GM23338 (cell line): ENCODE data around the gene S100A12. TPM values are rescaled to one million over a fixed set of nuclear protein-coding genes. Genes with fewer than 3 reads are reported as not detected.

Experiments
- ATAC-seq: fragments of 200-7000 bp; cut with Tn5 transposase; 3 replicates; pipeline ENCODE4 v1.9.1; 2020
- DNase-seq: peaks from one replicate; pipeline ENCODE4 v3.0.0-alpha.2; 2015; ENCODE audit warnings: low spot score
- H2AFZ ChIP-seq: fragments of 200-600 bp; sonication (generic); 2 replicates; pipeline ENCODE4 v1.8.0; 2016; ENCODE audit warnings: antibody characterized with exemption, mild to moderate bottlenecking, moderate library complexity
- H3F3A ChIP-seq: fragments of 200-600 bp; sonication (generic); replicated peaks from 2 replicates; pipeline ENCODE4 v1.8.0; 2017; ENCODE audit warnings: antibody characterized with exemption, mixed run types, low read depth
- H3K27ac ChIP-seq: fragments of 200-600 bp; sonication (generic); 2 replicates; pipeline ENCODE4 v1.6.1; 2016; ENCODE audit warnings: low read depth
- H3K27me3 ChIP-seq: fragments of 200-600 bp; sonication (generic); 2 replicates; pipeline ENCODE4 v1.8.0; 2016; ENCODE audit warnings: mild to moderate bottlenecking, mixed run types, moderate library complexity; ENCODE audit not compliant: insufficient read depth
- H3K36me3 ChIP-seq: fragments of 200-600 bp; sonication (generic); 2 replicates; pipeline ENCODE4 v1.8.0; 2016; ENCODE audit warnings: mild to moderate bottlenecking; ENCODE audit not compliant: insufficient read depth
- H3K4me1 ChIP-seq: fragments of 200-600 bp; sonication (generic); 2 replicates; pipeline ENCODE4 v1.8.0; 2016; ENCODE audit warnings: mild to moderate bottlenecking, moderate library complexity; ENCODE audit not compliant: insufficient read depth
- H3K4me2 ChIP-seq: fragments of 200-600 bp; sonication (generic); 2 replicates; pipeline ENCODE4 v1.7.1; 2017; ENCODE audit warnings: mixed run types
- H3K4me3 ChIP-seq: fragments of 200-600 bp; sonication (generic); 2 replicates; pipeline ENCODE4 v1.6.1; 2016; ENCODE audit warnings: mixed run types
- H3K79me2 ChIP-seq: fragments of 200-600 bp; sonication (generic); replicated peaks from 2 replicates; pipeline ENCODE4 v1.8.0; 2017; ENCODE audit warnings: mild to moderate bottlenecking; ENCODE audit not compliant: insufficient read depth
- H3K9me2 ChIP-seq: fragments of 200-600 bp; sonication (generic); 2 replicates; pipeline ENCODE4 v1.8.0; 2017; ENCODE audit not compliant: insufficient read depth
- H4K20me1 ChIP-seq: fragments of 200-600 bp; sonication (generic); replicated peaks from 2 replicates; pipeline ENCODE4 v1.8.0; 2017; ENCODE audit warnings: mild to moderate bottlenecking; ENCODE audit not compliant: insufficient read depth
- H3K27ac Mint-ChIP-seq: 2 replicates; pipeline ENCODE4 v1.8.0; 2020; ENCODE audit warnings: inconsistent platforms, mild to moderate bottlenecking, moderate library complexity, mixed read lengths
- H3K27me3 Mint-ChIP-seq: 3 replicates; pipeline ENCODE4 v1.8.0; 2022; ENCODE audit warnings: low read depth, mild to moderate bottlenecking, moderate library complexity, mixed read lengths, inconsistent platforms; ENCODE audit not compliant: insufficient read depth, poor library complexity
- H3K36me3 Mint-ChIP-seq: 3 replicates; pipeline ENCODE4 v1.8.0; 2021; ENCODE audit warnings: low read depth, mild to moderate bottlenecking, inconsistent platforms, moderate library complexity, mixed read lengths
- H3K4me1 Mint-ChIP-seq: 3 replicates; pipeline ENCODE4 v1.8.0; 2020; ENCODE audit warnings: mild to moderate bottlenecking, inconsistent platforms, mixed read lengths
- H3K4me3 Mint-ChIP-seq: 3 replicates; pipeline ENCODE4 v1.8.0; 2021; ENCODE audit warnings: moderate library complexity, mild to moderate bottlenecking, inconsistent platforms, mixed read lengths
- H3K9me3 Mint-ChIP-seq: 3 replicates; pipeline ENCODE4 v1.8.0; 2020; ENCODE audit warnings: moderate library complexity, mild to moderate bottlenecking, inconsistent platforms, mixed read lengths
- CREB1 ChIP-seq: fragments of 250-450 bp; sonication (Bioruptor Pico); IDR thresholded peaks from 2 replicates; pipeline ENCODE4 v1.5.0; 2020; ENCODE audit warnings: low read depth, mild to moderate bottlenecking, moderate library complexity
- EZH2 ChIP-seq: fragments of 200-600 bp; sonication (generic); IDR thresholded peaks from one replicate; pipeline ENCODE4 v1.8.0; 2017; ENCODE audit warnings: antibody characterized with exemption, mild to moderate bottlenecking, low read depth; ENCODE audit not compliant: unreplicated experiment
- EZH2phosphoT487 ChIP-seq: fragments of 200-600 bp; sonication (generic); IDR thresholded peaks from one replicate; pipeline ENCODE4 v1.8.1; 2018; ENCODE audit warnings: antibody characterized with exemption; ENCODE audit not compliant: unreplicated experiment
- JUNB ChIP-seq: IDR thresholded peaks from one replicate; pipeline ENCODE4 v1.6.1; 2016; ENCODE audit warnings: antibody characterized with exemption; ENCODE audit not compliant: unreplicated experiment
- NANOG ChIP-seq: IDR thresholded peaks from 2 replicates; pipeline ENCODE4 v1.6.1; 2016; ENCODE audit warnings: antibody characterized with exemption, borderline replicate concordance
- POLR2AphosphoS5 ChIP-seq: IDR thresholded peaks from 2 replicates; pipeline ENCODE4 v1.6.1; 2016; ENCODE audit warnings: antibody characterized with exemption, low read depth
- STAT1 ChIP-seq: IDR thresholded peaks from one replicate; pipeline ENCODE4 v1.6.1; 2016; ENCODE audit warnings: antibody characterized with exemption; ENCODE audit not compliant: unreplicated experiment
- ZNF114 ChIP-seq: fragments of 250-450 bp; sonication (Bioruptor Pico); IDR thresholded peaks from 2 replicates; pipeline ENCODE4 v1.5.0; 2020; ENCODE audit warnings: mild to moderate bottlenecking, moderate library complexity
- ZNF331 ChIP-seq: fragments of 250-450 bp; sonication (Bioruptor Pico); IDR thresholded peaks from 2 replicates; pipeline ENCODE4 v1.5.0; 2020; ENCODE audit warnings: low read depth, mild to moderate bottlenecking, moderate library complexity
- polyA plus RNA-seq: library from polyadenylated mRNA; unstranded; fragments of >200 nt; fragmentation: Nextera tagmentation; extraction: Ambion mirVana; gene quantifications from 2 replicates; pipeline ENCODE4 v1.2.1, GENCODE V29; 2016
- total RNA-seq: library from RNA; depleted of rRNA; stranded (reverse); fragments of >200 nt; shearing (Covaris generic); gene quantifications from 2 replicates; pipeline ENCODE4 v1.2.3, GENCODE V29; 2014
- TF ChIP-seq, protein P1 (sequence below): fragments of 250-450 bp; sonication (Bioruptor Pico); IDR thresholded peaks from 2 replicates; pipeline ENCODE4 v1.5.0; 2020; ENCODE audit warnings: mild to moderate bottlenecking, moderate library complexity
- TF ChIP-seq, protein P2 (sequence below): IDR thresholded peaks from one replicate; pipeline ENCODE4 v1.6.1; 2018; ENCODE audit warnings: antibody characterized with exemption; ENCODE audit not compliant: unreplicated experiment
- TF ChIP-seq, protein P3 (sequence below), 2 experiments: fragments of 200-600 bp in 1 of 2; sonication (generic) in 1 of 2; conservative IDR thresholded peaks; 2 replicates each; pipeline versions ENCODE4 v1.5.1 to v1.6.1; 2016 to 2017; ENCODE audit warnings: antibody characterized with exemption in 2 of 2, low read depth in 2 of 2, mild to moderate bottlenecking in 2 of 2, moderate library complexity in 1 of 2

Gene S100A12
- total and polyA plus RNA-seq, 2 experiments from 2014 or later: not detected

DNA sequence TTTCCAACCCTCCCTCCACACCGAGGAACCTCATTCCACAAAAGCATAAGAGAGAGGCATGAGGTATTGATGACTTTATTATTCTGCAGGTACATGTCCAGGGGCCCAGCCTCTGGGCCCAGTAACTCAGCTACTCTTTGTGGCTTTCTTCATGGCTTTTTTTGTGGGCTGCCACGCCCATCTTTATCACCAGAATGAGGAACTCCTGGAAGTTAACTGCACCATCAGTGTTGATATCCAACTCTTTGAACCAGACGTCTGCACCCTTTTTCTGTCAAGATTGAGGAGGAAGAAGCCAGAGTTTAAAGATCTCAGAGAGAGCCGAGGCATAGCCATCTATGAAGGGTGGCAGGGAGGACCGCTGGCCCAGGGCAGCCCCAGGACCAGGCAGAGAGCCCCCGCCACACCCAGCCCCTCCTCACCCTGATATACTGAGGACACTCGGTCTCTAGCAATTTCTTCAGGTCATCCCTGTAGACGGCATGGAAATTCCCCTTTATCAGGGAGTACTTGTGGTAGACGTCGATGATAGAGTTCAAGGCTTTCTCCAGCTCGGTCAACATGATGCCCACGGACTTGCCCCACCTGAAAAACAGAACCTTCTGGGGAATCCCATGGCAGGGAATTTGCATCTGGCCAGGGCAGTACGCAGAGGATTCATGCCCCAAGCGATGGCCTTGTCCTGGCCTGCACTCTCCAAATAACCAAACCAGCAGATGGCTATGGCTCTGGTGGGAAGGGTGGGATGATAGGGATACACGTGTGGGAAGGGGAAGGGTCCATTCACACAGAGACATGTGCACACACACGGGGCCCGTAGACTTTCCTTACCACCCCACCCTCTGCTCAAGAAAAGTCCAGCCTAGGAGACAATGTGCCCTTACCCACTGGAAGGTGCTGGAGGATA is 14.8 kb upstream of the S100A12 start (continued):
- TF ChIP-seq, protein P1, sequence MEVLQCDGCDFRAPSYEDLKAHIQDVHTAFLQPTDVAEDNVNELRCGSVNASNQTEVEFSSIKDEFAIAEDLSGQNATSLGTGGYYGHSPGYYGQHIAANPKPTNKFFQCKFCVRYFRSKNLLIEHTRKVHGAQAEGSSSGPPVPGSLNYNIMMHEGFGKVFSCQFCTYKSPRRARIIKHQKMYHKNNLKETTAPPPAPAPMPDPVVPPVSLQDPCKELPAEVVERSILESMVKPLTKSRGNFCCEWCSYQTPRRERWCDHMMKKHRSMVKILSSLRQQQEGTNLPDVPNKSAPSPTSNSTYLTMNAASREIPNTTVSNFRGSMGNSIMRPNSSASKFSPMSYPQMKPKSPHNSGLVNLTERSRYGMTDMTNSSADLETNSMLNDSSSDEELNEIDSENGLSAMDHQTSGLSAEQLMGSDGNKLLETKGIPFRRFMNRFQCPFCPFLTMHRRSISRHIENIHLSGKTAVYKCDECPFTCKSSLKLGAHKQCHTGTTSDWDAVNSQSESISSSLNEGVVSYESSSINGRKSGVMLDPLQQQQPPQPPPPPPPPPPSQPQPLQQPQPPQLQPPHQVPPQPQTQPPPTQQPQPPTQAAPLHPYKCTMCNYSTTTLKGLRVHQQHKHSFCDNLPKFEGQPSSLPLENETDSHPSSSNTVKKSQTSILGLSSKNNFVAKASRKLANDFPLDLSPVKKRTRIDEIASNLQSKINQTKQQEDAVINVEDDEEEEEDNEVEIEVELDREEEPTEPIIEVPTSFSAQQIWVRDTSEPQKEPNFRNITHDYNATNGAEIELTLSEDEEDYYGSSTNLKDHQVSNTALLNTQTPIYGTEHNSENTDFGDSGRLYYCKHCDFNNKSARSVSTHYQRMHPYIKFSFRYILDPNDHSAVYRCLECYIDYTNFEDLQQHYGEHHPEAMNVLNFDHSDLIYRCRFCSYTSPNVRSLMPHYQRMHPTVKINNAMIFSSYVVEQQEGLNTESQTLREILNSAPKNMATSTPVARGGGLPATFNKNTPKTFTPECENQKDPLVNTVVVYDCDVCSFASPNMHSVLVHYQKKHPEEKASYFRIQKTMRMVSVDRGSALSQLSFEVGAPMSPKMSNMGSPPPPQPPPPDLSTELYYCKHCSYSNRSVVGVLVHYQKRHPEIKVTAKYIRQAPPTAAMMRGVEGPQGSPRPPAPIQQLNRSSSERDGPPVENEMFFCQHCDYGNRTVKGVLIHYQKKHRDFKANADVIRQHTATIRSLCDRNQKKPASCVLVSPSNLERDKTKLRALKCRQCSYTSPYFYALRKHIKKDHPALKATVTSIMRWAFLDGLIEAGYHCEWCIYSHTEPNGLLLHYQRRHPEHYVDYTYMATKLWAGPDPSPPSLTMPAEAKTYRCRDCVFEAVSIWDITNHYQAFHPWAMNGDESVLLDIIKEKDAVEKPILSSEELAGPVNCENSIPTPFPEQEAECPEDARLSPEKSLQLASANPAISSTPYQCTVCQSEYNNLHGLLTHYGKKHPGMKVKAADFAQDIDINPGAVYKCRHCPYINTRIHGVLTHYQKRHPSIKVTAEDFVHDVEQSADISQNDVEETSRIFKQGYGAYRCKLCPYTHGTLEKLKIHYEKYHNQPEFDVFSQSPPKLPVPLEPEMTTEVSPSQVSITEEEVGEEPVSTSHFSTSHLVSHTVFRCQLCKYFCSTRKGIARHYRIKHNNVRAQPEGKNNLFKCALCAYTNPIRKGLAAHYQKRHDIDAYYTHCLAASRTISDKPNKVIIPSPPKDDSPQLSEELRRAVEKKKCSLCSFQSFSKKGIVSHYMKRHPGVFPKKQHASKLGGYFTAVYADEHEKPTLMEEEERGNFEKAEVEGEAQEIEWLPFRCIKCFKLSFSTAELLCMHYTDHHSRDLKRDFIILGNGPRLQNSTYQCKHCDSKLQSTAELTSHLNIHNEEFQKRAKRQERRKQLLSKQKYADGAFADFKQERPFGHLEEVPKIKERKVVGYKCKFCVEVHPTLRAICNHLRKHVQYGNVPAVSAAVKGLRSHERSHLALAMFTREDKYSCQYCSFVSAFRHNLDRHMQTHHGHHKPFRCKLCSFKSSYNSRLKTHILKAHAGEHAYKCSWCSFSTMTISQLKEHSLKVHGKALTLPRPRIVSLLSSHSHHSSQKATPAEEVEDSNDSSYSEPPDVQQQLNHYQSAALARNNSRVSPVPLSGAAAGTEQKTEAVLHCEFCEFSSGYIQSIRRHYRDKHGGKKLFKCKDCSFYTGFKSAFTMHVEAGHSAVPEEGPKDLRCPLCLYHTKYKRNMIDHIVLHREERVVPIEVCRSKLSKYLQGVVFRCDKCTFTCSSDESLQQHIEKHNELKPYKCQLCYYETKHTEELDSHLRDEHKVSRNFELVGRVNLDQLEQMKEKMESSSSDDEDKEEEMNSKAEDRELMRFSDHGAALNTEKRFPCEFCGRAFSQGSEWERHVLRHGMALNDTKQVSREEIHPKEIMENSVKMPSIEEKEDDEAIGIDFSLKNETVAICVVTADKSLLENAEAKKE (CRISPR knock-in tag): no peak
- no peak for TF ChIP-seq STAT1
- TF ChIP-seq ZNF114 (CRISPR knock-in tag): no peak
- TF ChIP-seq POLR2AphosphoS5: no peak

DNA sequence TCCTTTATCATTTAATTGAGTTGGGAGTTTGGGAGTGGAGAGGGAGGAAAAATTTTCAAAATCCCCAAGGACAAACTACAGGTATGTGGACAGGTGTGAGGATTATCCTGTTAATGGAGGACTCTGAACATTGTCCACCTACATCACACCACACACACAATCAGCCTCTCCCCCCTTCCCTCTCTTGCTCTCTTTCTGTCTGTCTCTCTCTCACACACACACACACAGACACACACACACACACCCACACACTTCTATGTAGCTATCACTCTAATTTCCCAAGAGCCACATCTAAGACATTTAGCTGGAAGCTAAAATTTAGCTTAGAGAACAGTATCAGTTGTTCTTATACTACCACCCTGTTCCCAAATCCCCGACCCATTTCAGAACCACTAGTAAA is 14.0 kb upstream of the S100A12 start:
- no peaks in the 10 kb centered on the region for H3K4me1 ChIP-seq
- H2AFZ ChIP-seq: no peak overlapping the region
- no peak overlapping the region for H3K4me3 ChIP-seq
- H4K20me1 ChIP-seq: no peaks in the 10 kb centered on the region
- H3K4me3 Mint-ChIP-seq: no peak overlapping the region
- no peak for DNase-seq
- no peaks in the 10 kb centered on the region for H3K36me3 ChIP-seq
- no peaks in the 10 kb centered on the region for H3F3A ChIP-seq
- no peak overlapping the region for H3K27ac ChIP-seq
- H3K9me3 Mint-ChIP-seq: no peaks in the 10 kb centered on the region
- H3K79me2 ChIP-seq: no peaks in the 10 kb centered on the region
- H3K27me3 Mint-ChIP-seq: no peaks in the 10 kb centered on the region
- no peaks in the 10 kb centered on the region for H3K36me3 Mint-ChIP-seq
- ATAC-seq: no peak
- H3K4me1 Mint-ChIP-seq: peaks cover 2% of the 10 kb centered on the region; the same call in 1 of the 3 replicates
- 0 out of 2 replicates have a peak, but pooled peaks cover 3% of the 10 kb centered on the region for H3K9me2 ChIP-seq
- H3K4me2 ChIP-seq: no peak overlapping the region
- no peaks in the 10 kb centered on the region for H3K27me3 ChIP-seq
- no peak overlapping the region for H3K27ac Mint-ChIP-seq
- TF ChIP-seq STAT1 (no peak), EZH2 (no peak), CREB1 (CRISPR knock-in tag) (no peak), JUNB (no peak), EZH2phosphoT487 (no peak), POLR2AphosphoS5 (no peak), ZNF331 (CRISPR knock-in tag) (no peak), NANOG (no peak)
- TF ChIP-seq, protein P2, sequence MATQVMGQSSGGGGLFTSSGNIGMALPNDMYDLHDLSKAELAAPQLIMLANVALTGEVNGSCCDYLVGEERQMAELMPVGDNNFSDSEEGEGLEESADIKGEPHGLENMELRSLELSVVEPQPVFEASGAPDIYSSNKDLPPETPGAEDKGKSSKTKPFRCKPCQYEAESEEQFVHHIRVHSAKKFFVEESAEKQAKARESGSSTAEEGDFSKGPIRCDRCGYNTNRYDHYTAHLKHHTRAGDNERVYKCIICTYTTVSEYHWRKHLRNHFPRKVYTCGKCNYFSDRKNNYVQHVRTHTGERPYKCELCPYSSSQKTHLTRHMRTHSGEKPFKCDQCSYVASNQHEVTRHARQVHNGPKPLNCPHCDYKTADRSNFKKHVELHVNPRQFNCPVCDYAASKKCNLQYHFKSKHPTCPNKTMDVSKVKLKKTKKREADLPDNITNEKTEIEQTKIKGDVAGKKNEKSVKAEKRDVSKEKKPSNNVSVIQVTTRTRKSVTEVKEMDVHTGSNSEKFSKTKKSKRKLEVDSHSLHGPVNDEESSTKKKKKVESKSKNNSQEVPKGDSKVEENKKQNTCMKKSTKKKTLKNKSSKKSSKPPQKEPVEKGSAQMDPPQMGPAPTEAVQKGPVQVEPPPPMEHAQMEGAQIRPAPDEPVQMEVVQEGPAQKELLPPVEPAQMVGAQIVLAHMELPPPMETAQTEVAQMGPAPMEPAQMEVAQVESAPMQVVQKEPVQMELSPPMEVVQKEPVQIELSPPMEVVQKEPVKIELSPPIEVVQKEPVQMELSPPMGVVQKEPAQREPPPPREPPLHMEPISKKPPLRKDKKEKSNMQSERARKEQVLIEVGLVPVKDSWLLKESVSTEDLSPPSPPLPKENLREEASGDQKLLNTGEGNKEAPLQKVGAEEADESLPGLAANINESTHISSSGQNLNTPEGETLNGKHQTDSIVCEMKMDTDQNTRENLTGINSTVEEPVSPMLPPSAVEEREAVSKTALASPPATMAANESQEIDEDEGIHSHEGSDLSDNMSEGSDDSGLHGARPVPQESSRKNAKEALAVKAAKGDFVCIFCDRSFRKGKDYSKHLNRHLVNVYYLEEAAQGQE: no peak
- TF ChIP-seq, protein P3, sequence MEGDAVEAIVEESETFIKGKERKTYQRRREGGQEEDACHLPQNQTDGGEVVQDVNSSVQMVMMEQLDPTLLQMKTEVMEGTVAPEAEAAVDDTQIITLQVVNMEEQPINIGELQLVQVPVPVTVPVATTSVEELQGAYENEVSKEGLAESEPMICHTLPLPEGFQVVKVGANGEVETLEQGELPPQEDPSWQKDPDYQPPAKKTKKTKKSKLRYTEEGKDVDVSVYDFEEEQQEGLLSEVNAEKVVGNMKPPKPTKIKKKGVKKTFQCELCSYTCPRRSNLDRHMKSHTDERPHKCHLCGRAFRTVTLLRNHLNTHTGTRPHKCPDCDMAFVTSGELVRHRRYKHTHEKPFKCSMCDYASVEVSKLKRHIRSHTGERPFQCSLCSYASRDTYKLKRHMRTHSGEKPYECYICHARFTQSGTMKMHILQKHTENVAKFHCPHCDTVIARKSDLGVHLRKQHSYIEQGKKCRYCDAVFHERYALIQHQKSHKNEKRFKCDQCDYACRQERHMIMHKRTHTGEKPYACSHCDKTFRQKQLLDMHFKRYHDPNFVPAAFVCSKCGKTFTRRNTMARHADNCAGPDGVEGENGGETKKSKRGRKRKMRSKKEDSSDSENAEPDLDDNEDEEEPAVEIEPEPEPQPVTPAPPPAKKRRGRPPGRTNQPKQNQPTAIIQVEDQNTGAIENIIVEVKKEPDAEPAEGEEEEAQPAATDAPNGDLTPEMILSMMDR (conservative IDR thresholded peaks at IDR 0.05; ENCODE audit: low read depth in 2 of 2): no peak
